ENCODE measurements around the gene CDC42EP2. TPM values are rescaled to one million over a fixed set of nuclear protein-coding genes. Genes with fewer than 3 reads are reported as not detected.
A peak's percentile ranks its signal among the peaks of the same experiment; 100 is the strongest.

Gene CDC42EP2
- total and polyA plus RNA-seq, 2 of the 13 experiments (the other 11 are each of a cell fraction or from before 2014, with no cell fraction given): 2.3 to 7.1 TPM

DNA sequence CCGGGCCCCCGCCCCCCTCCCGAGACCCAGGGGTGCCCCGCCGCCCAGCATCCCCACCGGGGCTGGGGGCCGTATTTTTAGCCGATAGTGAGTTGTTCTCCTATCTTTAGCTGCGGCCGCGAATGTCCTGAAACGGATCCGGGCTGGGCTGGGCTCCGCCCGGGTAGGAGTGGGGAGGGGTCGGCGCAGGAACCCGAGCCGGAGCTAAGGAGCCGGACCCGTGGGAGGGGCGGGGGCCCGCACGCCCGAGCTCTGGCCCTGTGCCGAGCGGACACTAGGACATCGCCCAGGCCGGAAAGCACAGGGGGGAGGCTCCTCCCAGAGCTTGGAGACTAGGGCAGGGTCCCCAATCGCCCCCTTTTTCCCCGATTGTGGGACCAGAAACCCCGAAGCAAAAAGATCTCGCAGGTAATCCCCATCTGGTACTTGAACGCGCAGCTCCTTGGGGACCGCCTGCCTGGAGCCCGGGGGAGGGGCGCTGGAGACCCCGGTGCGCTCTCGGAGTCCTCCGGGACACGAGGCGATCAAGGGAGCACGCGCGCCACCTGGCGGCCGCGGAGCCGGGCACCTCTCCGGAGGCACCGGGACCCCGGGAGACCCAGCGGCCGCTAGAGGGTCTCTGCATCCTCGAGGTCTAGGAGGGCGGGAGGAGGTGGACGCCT, 669 bp downstream of the CDC42EP2 start (continued):
- TF ChIP-seq, protein P1, sequence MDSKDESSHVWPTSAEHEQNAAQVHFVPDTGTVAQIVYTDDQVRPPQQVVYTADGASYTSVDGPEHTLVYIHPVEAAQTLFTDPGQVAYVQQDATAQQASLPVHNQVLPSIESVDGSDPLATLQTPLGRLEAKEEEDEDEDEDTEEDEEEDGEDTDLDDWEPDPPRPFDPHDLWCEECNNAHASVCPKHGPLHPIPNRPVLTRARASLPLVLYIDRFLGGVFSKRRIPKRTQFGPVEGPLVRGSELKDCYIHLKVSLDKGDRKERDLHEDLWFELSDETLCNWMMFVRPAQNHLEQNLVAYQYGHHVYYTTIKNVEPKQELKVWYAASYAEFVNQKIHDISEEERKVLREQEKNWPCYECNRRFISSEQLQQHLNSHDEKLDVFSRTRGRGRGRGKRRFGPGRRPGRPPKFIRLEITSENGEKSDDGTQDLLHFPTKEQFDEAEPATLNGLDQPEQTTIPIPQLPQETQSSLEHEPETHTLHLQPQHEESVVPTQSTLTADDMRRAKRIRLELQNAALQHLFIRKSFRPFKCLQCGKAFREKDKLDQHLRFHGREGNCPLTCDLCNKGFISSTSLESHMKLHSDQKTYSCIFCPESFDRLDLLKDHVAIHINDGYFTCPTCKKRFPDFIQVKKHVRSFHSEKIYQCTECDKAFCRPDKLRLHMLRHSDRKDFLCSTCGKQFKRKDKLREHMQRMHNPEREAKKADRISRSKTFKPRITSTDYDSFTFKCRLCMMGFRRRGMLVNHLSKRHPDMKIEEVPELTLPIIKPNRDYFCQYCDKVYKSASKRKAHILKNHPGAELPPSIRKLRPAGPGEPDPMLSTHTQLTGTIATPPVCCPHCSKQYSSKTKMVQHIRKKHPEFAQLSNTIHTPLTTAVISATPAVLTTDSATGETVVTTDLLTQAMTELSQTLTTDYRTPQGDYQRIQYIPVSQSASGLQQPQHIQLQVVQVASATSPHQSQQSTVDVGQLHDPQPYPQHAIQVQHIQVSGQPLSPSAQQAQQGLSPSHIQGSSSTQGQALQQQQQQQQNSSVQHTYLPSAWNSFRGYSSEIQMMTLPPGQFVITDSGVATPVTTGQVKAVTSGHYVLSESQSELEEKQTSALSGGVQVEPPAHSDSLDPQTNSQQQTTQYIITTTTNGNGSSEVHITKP (CRISPR knock-in tag; IDR thresholded peaks at IDR 0.05; ENCODE audit: low read depth): no peak
- TF ChIP-seq HDAC6 (IDR thresholded peaks at IDR 0.05; ENCODE audit: low read depth, low read length): no peak
- no peak for TF ChIP-seq ZFP41 (CRISPR knock-in tag; IDR thresholded peaks at IDR 0.05; ENCODE audit: borderline replicate concordance)
- no peak for TF ChIP-seq IKZF4 (CRISPR knock-in tag; IDR thresholded peaks at IDR 0.05; ENCODE audit: borderline replicate concordance, low read depth, not compliant biosample characterization)
- TF ChIP-seq PHF8 (CRISPR knock-in tag; IDR thresholded peaks at IDR 0.05): peak; percentile 59
- TF ChIP-seq, protein P2, sequence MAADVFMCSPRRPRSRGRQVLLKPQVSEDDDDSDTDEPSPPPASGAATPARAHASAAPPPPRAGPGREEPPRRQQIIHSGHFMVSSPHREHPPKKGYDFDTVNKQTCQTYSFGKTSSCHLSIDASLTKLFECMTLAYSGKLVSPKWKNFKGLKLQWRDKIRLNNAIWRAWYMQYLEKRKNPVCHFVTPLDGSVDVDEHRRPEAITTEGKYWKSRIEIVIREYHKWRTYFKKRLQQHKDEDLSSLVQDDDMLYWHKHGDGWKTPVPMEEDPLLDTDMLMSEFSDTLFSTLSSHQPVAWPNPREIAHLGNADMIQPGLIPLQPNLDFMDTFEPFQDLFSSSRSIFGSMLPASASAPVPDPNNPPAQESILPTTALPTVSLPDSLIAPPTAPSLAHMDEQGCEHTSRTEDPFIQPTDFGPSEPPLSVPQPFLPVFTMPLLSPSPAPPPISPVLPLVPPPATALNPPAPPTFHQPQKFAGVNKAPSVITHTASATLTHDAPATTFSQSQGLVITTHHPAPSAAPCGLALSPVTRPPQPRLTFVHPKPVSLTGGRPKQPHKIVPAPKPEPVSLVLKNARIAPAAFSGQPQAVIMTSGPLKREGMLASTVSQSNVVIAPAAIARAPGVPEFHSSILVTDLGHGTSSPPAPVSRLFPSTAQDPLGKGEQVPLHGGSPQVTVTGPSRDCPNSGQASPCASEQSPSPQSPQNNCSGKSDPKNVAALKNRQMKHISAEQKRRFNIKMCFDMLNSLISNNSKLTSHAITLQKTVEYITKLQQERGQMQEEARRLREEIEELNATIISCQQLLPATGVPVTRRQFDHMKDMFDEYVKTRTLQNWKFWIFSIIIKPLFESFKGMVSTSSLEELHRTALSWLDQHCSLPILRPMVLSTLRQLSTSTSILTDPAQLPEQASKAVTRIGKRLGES (CRISPR knock-in tag; IDR thresholded peaks at IDR 0.05; ENCODE audit: borderline replicate concordance): no peak
- TF ChIP-seq TCF12 (IDR thresholded peaks at IDR 0.05): no peak
- no peak for TF ChIP-seq TCF12 (CRISPR knock-in tag; IDR thresholded peaks at IDR 0.05)
- TF ChIP-seq ZNF333 (CRISPR knock-in tag; IDR thresholded peaks at IDR 0.05; ENCODE audit: borderline replicate concordance): no peak
- no peak for TF ChIP-seq NFKBIZ (CRISPR knock-in tag; IDR thresholded peaks at IDR 0.05)
- TF ChIP-seq, protein P3, sequence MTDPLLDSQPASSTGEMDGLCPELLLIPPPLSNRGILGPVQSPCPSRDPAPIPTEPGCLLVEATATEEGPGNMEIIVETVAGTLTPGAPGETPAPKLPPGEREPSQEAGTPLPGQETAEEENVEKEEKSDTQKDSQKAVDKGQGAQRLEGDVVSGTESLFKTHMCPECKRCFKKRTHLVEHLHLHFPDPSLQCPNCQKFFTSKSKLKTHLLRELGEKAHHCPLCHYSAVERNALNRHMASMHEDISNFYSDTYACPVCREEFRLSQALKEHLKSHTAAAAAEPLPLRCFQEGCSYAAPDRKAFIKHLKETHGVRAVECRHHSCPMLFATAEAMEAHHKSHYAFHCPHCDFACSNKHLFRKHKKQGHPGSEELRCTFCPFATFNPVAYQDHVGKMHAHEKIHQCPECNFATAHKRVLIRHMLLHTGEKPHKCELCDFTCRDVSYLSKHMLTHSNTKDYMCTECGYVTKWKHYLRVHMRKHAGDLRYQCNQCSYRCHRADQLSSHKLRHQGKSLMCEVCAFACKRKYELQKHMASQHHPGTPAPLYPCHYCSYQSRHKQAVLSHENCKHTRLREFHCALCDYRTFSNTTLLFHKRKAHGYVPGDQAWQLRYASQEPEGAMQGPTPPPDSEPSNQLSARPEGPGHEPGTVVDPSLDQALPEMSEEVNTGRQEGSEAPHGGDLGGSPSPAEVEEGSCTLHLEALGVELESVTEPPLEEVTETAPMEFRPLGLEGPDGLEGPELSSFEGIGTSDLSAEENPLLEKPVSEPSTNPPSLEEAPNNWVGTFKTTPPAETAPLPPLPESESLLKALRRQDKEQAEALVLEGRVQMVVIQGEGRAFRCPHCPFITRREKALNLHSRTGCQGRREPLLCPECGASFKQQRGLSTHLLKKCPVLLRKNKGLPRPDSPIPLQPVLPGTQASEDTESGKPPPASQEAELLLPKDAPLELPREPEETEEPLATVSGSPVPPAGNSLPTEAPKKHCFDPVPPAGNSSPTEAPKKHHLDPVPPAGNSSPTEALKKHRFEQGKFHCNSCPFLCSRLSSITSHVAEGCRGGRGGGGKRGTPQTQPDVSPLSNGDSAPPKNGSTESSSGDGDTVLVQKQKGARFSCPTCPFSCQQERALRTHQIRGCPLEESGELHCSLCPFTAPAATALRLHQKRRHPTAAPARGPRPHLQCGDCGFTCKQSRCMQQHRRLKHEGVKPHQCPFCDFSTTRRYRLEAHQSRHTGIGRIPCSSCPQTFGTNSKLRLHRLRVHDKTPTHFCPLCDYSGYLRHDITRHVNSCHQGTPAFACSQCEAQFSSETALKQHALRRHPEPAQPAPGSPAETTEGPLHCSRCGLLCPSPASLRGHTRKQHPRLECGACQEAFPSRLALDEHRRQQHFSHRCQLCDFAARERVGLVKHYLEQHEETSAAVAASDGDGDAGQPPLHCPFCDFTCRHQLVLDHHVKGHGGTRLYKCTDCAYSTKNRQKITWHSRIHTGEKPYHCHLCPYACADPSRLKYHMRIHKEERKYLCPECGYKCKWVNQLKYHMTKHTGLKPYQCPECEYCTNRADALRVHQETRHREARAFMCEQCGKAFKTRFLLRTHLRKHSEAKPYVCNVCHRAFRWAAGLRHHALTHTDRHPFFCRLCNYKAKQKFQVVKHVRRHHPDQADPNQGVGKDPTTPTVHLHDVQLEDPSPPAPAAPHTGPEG (CRISPR knock-in tag; IDR thresholded peaks at IDR 0.05): no peak
- TF ChIP-seq RNF2 (conservative IDR thresholded peaks at IDR 0.05; ENCODE audit: low read depth): no peak
- no peak for TF ChIP-seq CBX2 (IDR thresholded peaks at IDR 0.05; ENCODE audit: low read depth, low read length)
- TF ChIP-seq CBX2 (CRISPR knock-in tag; IDR thresholded peaks at IDR 0.05; ENCODE audit: low read depth): no peak
- no peak for TF ChIP-seq IRX3 (CRISPR knock-in tag; IDR thresholded peaks at IDR 0.05; ENCODE audit: borderline replicate concordance, low read depth)
- no peak for TF ChIP-seq CAMTA2 (CRISPR knock-in tag; IDR thresholded peaks at IDR 0.05; ENCODE audit: borderline replicate concordance)
- TF ChIP-seq MEF2D (CRISPR knock-in tag; IDR thresholded peaks at IDR 0.05): no peak
- TF ChIP-seq ONECUT2 (CRISPR knock-in tag; IDR thresholded peaks at IDR 0.05): no peak
